GM12878 (cell line): ENCODE measurements around the gene PLCXD1. TPM values are rescaled to one million over a fixed set of nuclear protein-coding genes. Genes with fewer than 3 reads are reported as not detected.

Experiments used
- ATAC-seq: fragments of 200-7000 bp; cut with Tn5 transposase; 3 replicates; pipeline ENCODE4 v1.9.1; 2020; ENCODE audit warnings: mild to moderate bottlenecking, moderate library complexity
- BruUV-seq: library from RNA; stranded (reverse); fragments of 400-500 nt; replicated peaks from 2 replicates; lab custom pipeline; 2021; lab: Mats Ljungman, UMichigan
- CTCF ChIA-PET: fragments of 300-600 bp; sonication (Branson Sonifier 250); formaldehyde crosslinking; extraction: SDS; loops from one replicate; lab custom pipeline; 2021; ENCODE audit warnings: inconsistent platforms; lab: Yijun Ruan, JAX
- POLR2A ChIA-PET: fragments of 350-600 bp; formaldehyde crosslinking; extraction: SDS; loops from one replicate; lab custom pipeline; 2021; ENCODE audit warnings: inconsistent platforms; lab: Charles Lee
- RAD21 ChIA-PET: fragments of 300-600 bp; sonication (Branson Sonifier 250); formaldehyde crosslinking; loops from one replicate; lab custom pipeline; 2023; ENCODE audit warnings: antibody characterized with exemption; ENCODE audit not compliant: unreplicated experiment; lab: Charles Lee
- SMC1A ChIA-PET: fragments of 300-600 bp; sonication (Branson Sonifier 250); formaldehyde crosslinking; loops from one replicate; lab custom pipeline; 2023; ENCODE audit not compliant: unreplicated experiment, uncharacterized antibody; lab: Charles Lee
- DNase-seq: peaks from one replicate; pipeline ENCODE4 v3.0.0-alpha.2; 2011; ENCODE audit warnings: low read depth, low spot score
- FAIRE-seq: peaks from 3 replicates; lab custom pipeline; 2011; peaks lifted over from hg19 to GRCh38; lab: Jason Lieb, UNC
- H2AFZ ChIP-seq: 2 replicates; pipeline ENCODE4 v1.6.0; 2011; ENCODE audit warnings: low read depth, low read length, control low read depth; ENCODE audit not compliant: control insufficient read depth
- H3K27ac ChIP-seq: 2 replicates; pipeline ENCODE4 v1.5.1; 2011; ENCODE audit warnings: control low read depth; ENCODE audit not compliant: control insufficient read depth, insufficient read depth
- H3K27me3 ChIP-seq, 2 experiments: replicated peaks in 1 of 2; 2 replicates each; pipeline versions ENCODE4 v1.6.0 to v1.6.1; 2011; ENCODE audit warnings: low read length in 1 of 2; ENCODE audit not compliant: control insufficient read depth in 2 of 2, insufficient read depth in 2 of 2
- H3K36me3 ChIP-seq, 2 experiments: 2 replicates each; pipeline ENCODE4 v1.5.1; 2011; ENCODE audit warnings: low read length in 1 of 2; ENCODE audit not compliant: control insufficient read depth in 2 of 2, insufficient read depth in 2 of 2
- H3K4me1 ChIP-seq: 2 replicates; pipeline ENCODE4 v1.6.1; 2011; ENCODE audit warnings: mild to moderate bottlenecking, low read length, moderate library complexity, mixed read lengths; ENCODE audit not compliant: control insufficient read depth, insufficient read depth
- H3K4me2 ChIP-seq: 2 replicates; pipeline ENCODE4 v1.6.0; 2011; ENCODE audit warnings: control low read depth; ENCODE audit not compliant: control insufficient read depth, insufficient read depth
- H3K4me3 ChIP-seq: fragments of 200-600 bp; sonication (generic); 2 replicates; pipeline ENCODE4 v1.5.1; 2016
- H3K79me2 ChIP-seq: 2 replicates; pipeline ENCODE4 v1.6.0; 2011; ENCODE audit warnings: low read length; ENCODE audit not compliant: control insufficient read depth, insufficient read depth
- H3K9ac ChIP-seq: 2 replicates; pipeline ENCODE4 v1.8.0; 2011; ENCODE audit warnings: low read length, control low read depth, mixed read lengths; ENCODE audit not compliant: control insufficient read depth, insufficient read depth
- H3K9me3 ChIP-seq: replicated peaks from 3 replicates; pipeline ENCODE4 v1.5.1; 2011; ENCODE audit warnings: mild to moderate bottlenecking, low read length; ENCODE audit not compliant: control insufficient read depth, insufficient read depth
- H4K20me1 ChIP-seq: 2 replicates; pipeline ENCODE4 v1.6.0; 2011; ENCODE audit not compliant: control insufficient read depth, insufficient read depth
- CBX3 ChIP-seq: fragments of 200-600 bp; sonication (generic); IDR thresholded peaks from 2 replicates; pipeline ENCODE4 v1.6.1; 2016; ENCODE audit warnings: low read depth, borderline replicate concordance
- CEBPB ChIP-seq, 2 experiments: fragments of 150-350 bp in 1 of 2; IDR thresholded peaks; 2 replicates each; pipeline ENCODE4 v1.6.1; 2012 to 2014; ENCODE audit warnings: low read depth in 2 of 2, low read length in 2 of 2, borderline replicate concordance in 1 of 2, inconsistent platforms in 1 of 2
- EP300 ChIP-seq, 2 experiments: fragments of 150-350 bp in 1 of 2; IDR thresholded peaks; 2 replicates each; pipeline ENCODE4 v1.6.1; 2011 to 2012; ENCODE audit warnings: low read depth in 2 of 2, low read length in 2 of 2, borderline replicate concordance in 1 of 2, improper control_type of control experiment in 1 of 2, inconsistent platforms in 1 of 2; ENCODE audit not compliant: control insufficient read depth in 1 of 2
- EZH2 ChIP-seq: IDR thresholded peaks from 2 replicates; pipeline ENCODE4 v1.6.1; 2012; ENCODE audit warnings: low read depth, mild to moderate bottlenecking, control low read depth, inconsistent platforms, low read length, borderline replicate concordance; ENCODE audit not compliant: control insufficient read depth
- HCFC1 ChIP-seq: fragments of 150-350 bp; IDR thresholded peaks from 2 replicates; pipeline ENCODE4 v1.6.1; 2014; ENCODE audit warnings: low read length
- JUNB ChIP-seq: IDR thresholded peaks from 2 replicates; pipeline ENCODE4 v1.6.1; 2016; ENCODE audit warnings: antibody characterized with exemption, mild to moderate bottlenecking
- KAT2A ChIP-seq: conservative IDR thresholded peaks from 2 replicates; pipeline ENCODE4 v1.6.1; 2011; ENCODE audit warnings: low read depth, low read length; ENCODE audit not compliant: control insufficient read depth
- NFIC ChIP-seq: IDR thresholded peaks from 2 replicates; pipeline ENCODE4 v1.6.1; 2012; ENCODE audit warnings: low read depth, mild to moderate bottlenecking, inconsistent platforms, low read length, moderate library complexity
- NR2C1 ChIP-seq: fragments of 450-650 bp; IDR thresholded peaks from 2 replicates; pipeline ENCODE4 v1.6.1; 2017; ENCODE audit warnings: antibody characterized with exemption, mild to moderate bottlenecking, moderate library complexity
- PAX8 ChIP-seq: fragments of 450-650 bp; IDR thresholded peaks from 2 replicates; pipeline ENCODE4 v1.6.1; 2017; ENCODE audit warnings: mild to moderate bottlenecking, moderate library complexity
- REST ChIP-seq: IDR thresholded peaks from 2 replicates; pipeline ENCODE4 v1.6.1; 2012; ENCODE audit warnings: mild to moderate bottlenecking, low read depth, low read length
- SMARCA5 ChIP-seq: fragments of 450-650 bp; IDR thresholded peaks from 2 replicates; pipeline ENCODE4 v1.6.1; 2017; ENCODE audit warnings: mild to moderate bottlenecking
- SRF ChIP-seq, 2 experiments: IDR thresholded peaks; 2 replicates each; pipeline ENCODE4 v1.6.1; 2011; ENCODE audit warnings: low read depth in 2 of 2, low read length in 2 of 2, mild to moderate bottlenecking in 1 of 2, moderate library complexity in 1 of 2
- ZNF217 ChIP-seq: fragments of 450-650 bp; IDR thresholded peaks from 2 replicates; pipeline ENCODE4 v1.6.1; 2017; ENCODE audit warnings: antibody characterized with exemption, mild to moderate bottlenecking
- WGBS: methylation state at CpG from one replicate; pipeline ENCODE4 v1.1.6; 2016; ENCODE audit warnings: low lambda C conversion rate; ENCODE audit not compliant: insufficient replicate concordance, insufficient coverage; ENCODE audit errors: missing lambda C conversion rate; 5-methylcytosine and 5-hydroxymethylcytosine counted together
- in situ Hi-C: fragments of 300-500 bp; cut with MboI; formaldehyde crosslinking; loops from 9 replicates; pipeline ENCODE4 v1.14.3; 2018; ENCODE audit warnings: mixed read lengths
- intact Hi-C: fragments of 100-400 bp; cut with micrococcal nuclease; formaldehyde crosslinking; loops from one replicate; pipeline ENCODE4 v1.14.2; 2022; ENCODE audit not compliant: unreplicated experiment
- polyA plus RNA-seq, 11 experiments: library from polyadenylated mRNA; depleted of rRNA in 4 of 11; unstranded in 6 of 11; stranded (reverse) in 5 of 11; fragments of >200 nt; fragmentation: Nextera tagmentation in 4 of 11; fragmentation: Illumina TruSeq in 1 of 11; extraction: Ambion mirVana in 4 of 11; extraction: Trizol in 1 of 11; gene quantifications; 1 replicate in 1 of 11; 2 replicates in 10 of 11; pipeline versions ENCODE4 v1.2.1 to v1.2.3, GENCODE V29; 2011 to 2016; ENCODE audit warnings: inconsistent platforms in 2 of 11, missing spikeins in 2 of 11, low read depth in 1 of 11
- total RNA-seq, 4 experiments: library from RNA; depleted of rRNA in 3 of 4; stranded (reverse); fragments of >200 nt in 3 of 4; fragmentation: Illumina TruSeq in 1 of 4; extraction: Trizol in 1 of 4; gene quantifications; 2 replicates each; pipeline versions ENCODE4 v1.2.1 to v1.2.3, GENCODE V29; 2013 to 2021
- TF ChIP-seq, protein P1 (sequence below): IDR thresholded peaks from 2 replicates; pipeline ENCODE4 v1.6.1; 2012; ENCODE audit warnings: low read length, inconsistent platforms

PLCXD1 gene
- total and polyA plus RNA-seq, 10 of the 15 experiments (the other 5 are each of a cell fraction or from before 2014, with no cell fraction given): 2.4 to 49.7 (median 18.0) TPM

DNA sequence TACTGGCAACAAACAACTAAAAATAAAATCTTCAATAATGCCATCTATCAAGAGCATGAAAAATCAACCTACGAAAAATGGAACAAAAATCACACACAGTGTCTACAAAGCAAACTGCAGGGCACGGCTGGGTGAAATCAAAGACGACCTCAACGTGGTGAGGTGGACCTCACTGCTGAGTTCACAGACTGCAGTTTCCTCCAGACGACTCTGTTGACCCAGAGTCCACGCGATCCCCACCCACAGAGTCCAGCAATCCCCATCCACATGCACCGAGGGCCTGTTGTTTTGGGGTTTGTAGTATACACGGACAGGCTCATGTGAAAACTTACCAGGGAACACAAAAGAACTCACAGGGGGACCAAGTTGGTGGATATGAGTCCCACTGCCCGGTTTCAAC is 68.5 kb downstream of the PLCXD1 start:
- DNase-seq: no peak
- no peak for ATAC-seq
- Histone ChIP-seq H2AFZ (no peak overlapping the region), H3K4me2 (no peak overlapping the region), H3K27ac (no peak overlapping the region), H3K4me3 (no peak overlapping the region), H3K79me2 (no peaks in the 10 kb centered on the region), H3K36me3 (no peaks in the 10 kb centered on the region), H3K4me1 (no peaks in the 10 kb centered on the region), H4K20me1 (no peaks in the 10 kb centered on the region), H3K27me3 (no peaks in the 10 kb centered on the region), H3K9me3 (peaks cover 2% of the 10 kb centered on the region; the same call in 1 of the 3 replicates), H3K9ac (no peak overlapping the region)
- POLR2A ChIA-PET: no interaction called here
- in situ Hi-C loops (no loop called here), intact Hi-C loops (no loop called here)
- no peak for FAIRE-seq
- CTCF ChIA-PET: no interaction called here
- RAD21 ChIA-PET: no interaction called here
- SMC1A ChIA-PET: no interaction called here
- 89% methylated on average over 10 of the region's 10 CpGs for WGBS
- no TSS peak for BruUV-seq
- TF ChIP-seq CEBPB (IDR thresholded peaks at IDR 0.05; ENCODE audit: borderline replicate concordance in 1 of 2, low read depth in 2 of 2, low read length in 2 of 2) (no peak), ZNF217 (no peak), PAX8 (no peak), HCFC1 (no peak), EP300 (IDR thresholded peaks at IDR 0.05; ENCODE audit: borderline replicate concordance in 1 of 2, control insufficient read depth in 1 of 2, low read depth in 2 of 2, low read length in 2 of 2) (no peak), EZH2 (no peak), NR2C1 (no peak)

GRCh38 chrX:350148-350533 is 69.0 kb downstream of the PLCXD1 start:
- no peak overlapping the region for H3K9ac ChIP-seq
- ChIA-PET RAD21 (no interaction called here), POLR2A (no interaction called here), CTCF (no interaction called here), SMC1A (no interaction called here)
- H3K79me2 ChIP-seq: no peaks in the 10 kb centered on the region
- H3K36me3 ChIP-seq: no peaks in the 10 kb centered on the region
- H3K27ac ChIP-seq: no peak overlapping the region
- H3K9me3 ChIP-seq: no peaks in the 10 kb centered on the region; the same call in 2 of the 3 replicates
- no peaks in the 10 kb centered on the region for H4K20me1 ChIP-seq
- FAIRE-seq: no peak
- DNase-seq: no peak
- no peak overlapping the region for H3K4me3 ChIP-seq
- H3K4me1 ChIP-seq: no peaks in the 10 kb centered on the region
- ATAC-seq: no peak
- H3K27me3 ChIP-seq: no peaks in the 10 kb centered on the region
- no peak overlapping the region for H3K4me2 ChIP-seq
- in situ Hi-C loops: no loop called here
- BruUV-seq: no TSS peak
- WGBS: 95% methylated on average over 20 of the region's 20 CpGs
- intact Hi-C loops: no loop called here
- no peak overlapping the region for H2AFZ ChIP-seq
- TF ChIP-seq NFIC (no peak), SMARCA5 (no peak), SRF (IDR thresholded peaks at IDR 0.05; ENCODE audit: low read depth in 2 of 2, low read length in 2 of 2) (no peak), CBX3 (no peak), JUNB (no peak), REST (no peak), KAT2A (no peak)
- TF ChIP-seq, protein P1, sequence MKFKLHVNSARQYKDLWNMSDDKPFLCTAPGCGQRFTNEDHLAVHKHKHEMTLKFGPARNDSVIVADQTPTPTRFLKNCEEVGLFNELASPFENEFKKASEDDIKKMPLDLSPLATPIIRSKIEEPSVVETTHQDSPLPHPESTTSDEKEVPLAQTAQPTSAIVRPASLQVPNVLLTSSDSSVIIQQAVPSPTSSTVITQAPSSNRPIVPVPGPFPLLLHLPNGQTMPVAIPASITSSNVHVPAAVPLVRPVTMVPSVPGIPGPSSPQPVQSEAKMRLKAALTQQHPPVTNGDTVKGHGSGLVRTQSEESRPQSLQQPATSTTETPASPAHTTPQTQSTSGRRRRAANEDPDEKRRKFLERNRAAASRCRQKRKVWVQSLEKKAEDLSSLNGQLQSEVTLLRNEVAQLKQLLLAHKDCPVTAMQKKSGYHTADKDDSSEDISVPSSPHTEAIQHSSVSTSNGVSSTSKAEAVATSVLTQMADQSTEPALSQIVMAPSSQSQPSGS: no peak
